HG02973 (cell line): ENCODE results near the gene PDS5A.
"Not testable (repeated sequence)": the region's sequence is repeated elsewhere in the genome, so short reads cannot be mapped to it uniquely, and the experiment has no call there.

Experiments
- ATAC-seq: cut with Tn5 transposase; IDR thresholded peaks from one replicate; pipeline ENCODE4 v1.9.1; 2021; ENCODE audit warnings: moderate library complexity; ENCODE audit not compliant: unreplicated experiment

Gene PDS5A

DNA sequence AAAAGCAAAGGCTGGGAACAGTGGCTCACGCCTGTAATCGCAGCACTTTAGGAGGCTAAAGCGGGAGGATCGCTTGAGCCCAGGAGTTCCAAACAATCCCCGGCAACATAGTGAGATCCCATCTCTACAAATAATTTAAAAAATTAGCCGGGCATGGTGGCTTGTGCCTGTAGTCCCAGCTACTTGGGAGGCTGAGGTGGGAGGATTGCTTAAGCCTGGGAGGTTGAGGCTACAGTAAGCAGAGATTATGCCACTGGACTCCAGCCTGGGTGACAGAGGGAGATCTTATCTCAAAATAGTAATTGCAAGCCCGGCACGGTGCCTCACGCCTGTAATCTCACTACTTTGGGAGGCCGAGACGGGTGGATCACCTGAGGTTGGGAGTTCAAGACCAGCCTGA is 139.3 kb downstream of the PDS5A start:
- ATAC-seq, result not testable (repeated sequence)

GRCh38 chr4:39834269-39834668 is 143.4 kb downstream of the PDS5A start:
- ATAC-seq, result no peak

DNA sequence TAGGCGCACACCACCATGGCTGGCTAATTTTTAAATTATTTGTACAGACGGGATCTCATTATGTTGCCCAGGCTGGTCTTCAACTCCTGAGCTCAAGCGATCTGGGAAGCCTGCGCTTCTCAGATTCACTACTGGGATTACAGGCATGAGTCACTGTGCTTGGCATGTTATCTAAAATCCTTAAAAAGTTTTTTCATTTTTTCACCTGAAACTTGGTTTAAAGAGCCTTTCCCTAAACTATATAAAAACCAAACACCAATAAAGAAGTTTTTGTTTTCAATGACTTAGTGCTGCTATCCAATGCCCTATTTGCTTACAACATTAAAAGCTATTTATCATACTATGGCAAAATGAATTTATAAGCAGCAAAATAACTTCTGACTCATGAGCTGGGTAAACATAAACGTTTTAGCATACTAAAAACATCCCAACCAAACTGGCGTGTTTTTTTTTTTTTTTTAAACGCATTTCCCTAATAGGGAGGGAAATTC is 151.9 kb downstream of the PDS5A start:
- no peak for ATAC-seq

DNA sequence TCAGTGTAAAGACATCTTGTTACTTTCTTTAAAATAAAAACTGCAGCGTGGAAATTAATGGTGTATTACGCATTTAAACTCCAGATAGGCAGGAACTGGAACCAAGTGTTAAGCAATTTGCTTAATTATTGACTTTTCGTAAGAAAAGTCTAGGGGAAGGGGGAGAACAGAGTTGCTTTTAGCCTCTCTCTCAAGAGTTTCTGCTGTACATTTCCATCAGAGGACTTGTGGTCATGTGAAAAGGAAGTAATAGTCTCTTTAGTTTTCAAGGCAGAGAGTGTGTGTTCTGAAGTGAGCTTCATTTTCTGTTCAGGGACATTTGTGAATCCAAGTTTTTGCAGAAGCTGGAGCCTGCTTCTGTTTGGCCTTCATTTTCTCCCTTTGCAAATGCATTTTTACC is 152.6 kb downstream of the PDS5A start:
- ATAC-seq, result no peak

- ATAC-seq, result no peak
Observed at GRCh38 chr4:39823191-39823590, 154.5 kb downstream of the PDS5A start.

DNA sequence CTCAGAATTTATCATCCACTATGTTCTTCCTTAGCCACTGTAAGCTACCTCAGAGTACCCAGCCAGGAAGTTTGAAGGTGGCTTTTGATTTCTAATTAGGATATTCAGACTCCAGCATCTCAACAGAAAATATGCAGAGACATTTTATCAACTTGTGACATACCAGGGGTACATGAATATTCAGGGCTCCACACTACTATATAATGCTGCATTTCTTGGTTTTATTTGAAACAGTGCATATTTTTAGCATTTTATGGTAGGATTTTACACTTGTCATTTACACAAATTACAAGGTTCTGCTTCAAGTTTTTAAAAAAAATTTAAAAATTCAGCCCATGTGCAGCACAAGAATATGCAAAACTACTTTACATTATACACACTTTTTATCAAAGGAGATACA is 155.0 kb downstream of the PDS5A start:
- ATAC-seq, result no peak

DNA sequence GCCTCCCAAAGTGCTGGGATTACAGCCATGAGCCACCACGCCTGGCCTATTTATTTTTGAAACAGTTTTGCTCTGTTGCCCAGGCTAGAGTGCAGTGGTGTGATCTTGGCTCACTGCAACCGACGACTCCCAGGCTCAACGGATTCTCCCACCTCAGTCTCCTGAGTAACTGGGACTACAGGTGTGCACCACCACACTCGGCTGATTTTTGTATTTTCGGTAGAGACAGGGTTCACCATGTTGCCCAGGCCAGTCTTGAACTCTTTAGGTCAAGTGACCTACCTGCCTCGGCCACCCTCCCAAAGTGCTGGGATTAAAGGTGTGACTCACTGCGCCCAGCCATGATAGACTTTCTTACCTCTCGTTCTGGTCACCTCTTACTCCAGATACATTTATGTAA is 155.8 kb downstream of the PDS5A start:
- no peak for ATAC-seq

DNA sequence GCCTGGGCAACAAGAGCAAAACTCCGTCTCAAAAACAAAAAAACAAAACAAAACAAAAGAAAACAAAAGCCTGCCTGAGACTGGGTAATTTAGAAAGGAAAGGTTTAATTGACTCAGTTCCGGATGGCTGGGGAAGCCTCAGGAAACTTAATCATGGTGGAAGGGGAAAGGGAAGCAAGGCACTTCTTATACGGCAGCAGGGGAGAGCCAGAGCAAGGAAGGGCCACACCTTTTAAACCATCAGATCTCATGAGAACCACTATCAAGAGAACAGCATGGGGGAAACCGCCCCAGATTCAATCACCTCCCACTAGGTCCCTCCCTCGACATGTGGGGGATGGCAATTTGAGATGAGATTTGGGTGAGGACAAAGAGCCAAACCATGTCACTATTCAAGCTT is 157.5 kb downstream of the PDS5A start:
- ATAC-seq, result no peak

DNA sequence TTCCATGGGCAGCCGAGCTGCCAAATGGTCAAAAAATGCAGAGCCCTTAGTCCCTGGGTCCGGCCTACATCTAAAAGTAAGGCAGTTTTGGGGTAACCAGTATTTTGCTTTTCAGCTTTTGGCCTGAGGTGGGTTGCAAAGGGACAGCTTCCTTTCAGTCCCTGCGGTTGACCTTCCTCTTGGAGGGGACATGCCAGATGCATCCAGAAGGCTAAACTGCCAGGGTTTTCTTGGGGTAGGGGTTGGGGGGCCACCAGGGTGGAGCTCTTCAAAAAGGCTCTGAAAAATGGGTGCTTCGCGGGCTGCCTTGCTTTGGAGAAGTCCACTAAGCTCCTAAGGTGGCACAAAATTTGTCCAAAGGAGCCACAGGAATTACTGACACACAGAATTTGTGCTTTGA is 159.1 kb downstream of the PDS5A start:
- no peak for ATAC-seq

DNA sequence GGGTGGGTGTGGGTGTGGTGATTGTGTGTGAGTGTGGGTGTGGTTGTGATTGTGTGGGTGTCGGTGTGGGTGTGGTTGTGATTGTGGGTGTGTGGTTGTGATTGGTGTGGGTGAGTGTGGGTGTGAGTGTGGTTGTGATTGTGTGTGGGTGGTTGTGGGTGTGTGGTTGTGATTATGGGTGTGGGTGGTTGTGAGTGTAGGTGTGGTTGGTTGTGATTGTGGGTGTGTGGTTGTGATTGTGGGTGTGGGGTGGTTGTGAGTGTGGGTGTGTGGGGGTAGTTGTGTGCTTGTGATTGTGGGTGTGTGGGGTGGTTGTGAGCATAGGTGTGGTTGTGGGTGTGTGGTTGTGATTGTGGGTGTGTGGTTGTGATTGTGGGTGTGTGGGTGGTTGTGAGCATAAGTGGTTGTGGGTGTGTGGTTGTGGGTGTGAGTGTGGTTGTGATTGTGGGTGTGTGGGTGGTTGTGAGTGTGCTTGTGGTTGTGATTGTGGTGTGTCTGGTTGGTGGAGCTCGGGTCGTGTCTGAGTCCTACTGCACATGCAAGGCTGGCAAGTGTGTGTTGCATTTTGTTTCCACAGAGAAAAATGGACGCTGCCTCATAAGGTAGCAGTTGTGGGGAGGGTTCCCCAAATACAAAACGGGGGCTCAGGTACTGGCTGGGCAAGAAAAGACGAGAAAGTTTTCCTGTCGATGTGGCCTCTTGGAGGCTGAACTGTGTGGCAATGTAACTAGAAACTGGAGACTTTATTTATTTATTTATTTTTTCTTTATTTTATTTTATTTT is 163.1 kb downstream of the PDS5A start:
- no peak for ATAC-seq

DNA sequence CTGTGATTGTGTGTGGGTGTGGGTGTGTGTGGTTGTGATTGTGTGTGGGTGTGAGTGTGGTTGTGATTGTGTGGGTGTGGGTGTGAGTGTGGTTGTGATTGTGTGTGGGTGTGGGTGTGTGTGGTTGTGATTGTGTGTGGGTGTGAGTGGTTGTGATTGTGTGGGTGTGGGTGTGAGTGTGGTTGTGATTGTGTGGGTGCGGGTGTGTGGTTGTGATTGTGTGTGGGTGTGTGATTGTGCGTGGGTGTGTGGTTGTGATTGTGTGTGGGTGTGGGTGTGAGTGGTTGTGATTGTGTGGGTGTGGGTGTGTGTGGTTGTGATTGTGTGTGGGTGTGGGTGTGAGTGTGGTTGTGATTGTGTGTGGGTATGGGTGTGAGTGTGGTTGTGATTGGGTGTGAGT is 163.9 kb downstream of the PDS5A start:
- not testable (repeated sequence) for ATAC-seq

DNA sequence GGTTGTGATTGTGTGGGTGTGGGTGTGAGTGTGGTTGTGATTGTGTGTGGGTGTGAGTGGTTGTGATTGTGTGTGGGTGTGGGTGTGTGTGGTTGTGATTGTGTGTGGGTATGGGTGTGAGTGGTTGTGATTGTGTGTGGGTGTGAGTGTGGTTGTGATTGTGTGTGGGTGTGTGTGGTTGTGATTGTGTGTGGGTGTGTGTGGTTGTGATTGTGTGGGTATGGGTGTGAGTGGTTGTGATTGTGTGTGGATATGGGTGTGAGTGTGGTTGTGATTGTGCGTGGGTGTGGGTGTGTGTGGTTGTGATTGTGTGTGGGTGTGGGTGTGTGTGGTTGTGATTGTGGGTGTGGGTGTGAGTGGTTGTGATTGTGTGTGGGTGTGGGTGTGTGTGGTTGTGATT is 164.7 kb downstream of the PDS5A start:
- ATAC-seq, result not testable (repeated sequence)

DNA sequence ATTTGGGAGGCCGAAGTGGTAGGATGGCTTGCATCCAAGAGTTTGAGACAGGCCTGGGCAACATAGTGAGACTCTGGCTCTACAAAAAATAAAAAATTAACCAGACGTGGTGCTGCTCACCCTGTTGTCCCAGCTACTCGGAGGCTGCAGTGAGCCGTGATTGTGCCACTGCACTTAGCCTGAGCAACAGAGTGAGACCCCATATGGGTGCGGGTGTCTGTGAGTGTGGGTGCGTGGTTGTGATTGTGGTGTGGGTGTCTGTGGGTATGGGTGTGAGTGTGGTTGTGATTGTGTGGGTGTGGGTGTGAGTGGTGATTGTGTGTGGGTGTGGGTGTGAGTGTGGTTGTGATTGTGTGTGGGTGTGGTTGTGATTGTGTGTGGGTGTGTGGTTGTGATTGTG is 165.2 kb downstream of the PDS5A start:
- no peak for ATAC-seq

DNA sequence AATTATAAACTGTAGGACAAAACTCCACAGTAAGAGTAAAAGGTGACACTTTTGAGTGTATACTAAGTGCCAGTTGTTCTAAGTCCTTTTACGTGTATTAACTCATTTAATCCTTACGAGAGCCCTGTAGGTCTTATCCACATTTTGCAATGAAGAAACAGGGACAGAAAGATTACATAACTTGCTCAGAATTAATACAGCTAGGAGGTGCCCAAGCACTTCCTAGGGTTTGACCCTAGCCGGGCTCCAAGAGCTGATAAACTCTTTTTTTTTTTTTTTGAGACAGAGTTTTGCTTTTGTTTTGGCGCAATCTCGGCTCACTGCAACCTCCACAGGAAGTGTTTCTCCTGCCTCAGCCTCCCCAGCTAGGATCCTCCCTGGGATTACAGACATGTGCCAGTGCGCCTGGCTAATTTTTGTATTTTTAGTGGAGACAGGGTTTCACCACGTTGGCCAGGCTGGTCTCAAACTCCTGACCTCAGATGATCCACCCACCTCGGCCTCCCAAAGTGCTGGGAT is 169.4 kb downstream of the PDS5A start:
- ATAC-seq, result no peak

GRCh38 chr4:39802005-39802404 is 175.7 kb downstream of the PDS5A start:
- no peak for ATAC-seq

GRCh38 chr4:39792976-39793375 is 184.7 kb downstream of the PDS5A start:
- not testable (repeated sequence) for ATAC-seq

DNA sequence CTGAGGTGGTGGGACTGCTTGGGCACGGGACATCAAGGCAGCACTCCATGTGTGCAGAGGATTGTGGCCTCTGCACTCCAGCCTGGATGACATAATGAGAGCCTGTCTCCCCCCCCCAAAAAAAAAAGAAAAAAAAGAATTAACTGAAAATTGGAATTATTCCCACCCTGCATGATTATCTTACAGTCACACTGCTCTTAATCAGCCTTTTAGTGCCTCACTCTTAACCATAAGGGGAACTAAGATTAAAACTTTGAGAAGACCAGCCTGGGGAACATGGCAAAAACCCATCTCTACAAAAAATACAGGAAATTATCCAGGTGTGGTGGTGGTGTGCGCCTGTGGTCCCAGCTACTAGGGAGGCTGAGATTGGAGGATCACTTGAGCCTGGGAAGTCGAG is 185.2 kb downstream of the PDS5A start:
- no peak for ATAC-seq

- no peak for ATAC-seq
Observed at GRCh38 chr4:39792128-39792527, 185.6 kb downstream of the PDS5A start.

- no peak for ATAC-seq
Observed at GRCh38 chr4:39786838-39787237, 190.9 kb downstream of the PDS5A start.

GRCh38 chr4:39785083-39785482 is 192.6 kb downstream of the PDS5A start:
- ATAC-seq, result no peak

DNA sequence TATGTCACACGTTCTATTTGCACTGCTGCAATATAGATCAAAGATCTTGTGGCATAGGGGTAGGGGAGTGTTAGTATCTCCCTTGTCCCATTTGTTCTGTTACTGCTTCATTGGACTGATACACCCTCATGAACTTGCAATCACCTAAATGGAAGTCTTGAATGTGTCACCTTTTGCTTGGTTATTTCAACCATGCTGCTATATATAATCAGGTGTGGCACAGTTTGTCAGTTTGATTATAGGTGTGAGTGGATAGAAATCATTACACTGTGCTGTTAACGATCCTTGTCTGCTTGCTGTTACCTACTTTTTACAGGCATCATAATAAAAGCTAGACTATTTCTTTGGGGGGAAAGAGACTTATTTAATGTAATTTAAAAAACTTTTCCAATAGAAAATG is 195.7 kb downstream of the PDS5A start:
- not testable (repeated sequence) for ATAC-seq
